Measurements from ENCODE around the gene BNIP1.

BNIP1 gene

DNA sequence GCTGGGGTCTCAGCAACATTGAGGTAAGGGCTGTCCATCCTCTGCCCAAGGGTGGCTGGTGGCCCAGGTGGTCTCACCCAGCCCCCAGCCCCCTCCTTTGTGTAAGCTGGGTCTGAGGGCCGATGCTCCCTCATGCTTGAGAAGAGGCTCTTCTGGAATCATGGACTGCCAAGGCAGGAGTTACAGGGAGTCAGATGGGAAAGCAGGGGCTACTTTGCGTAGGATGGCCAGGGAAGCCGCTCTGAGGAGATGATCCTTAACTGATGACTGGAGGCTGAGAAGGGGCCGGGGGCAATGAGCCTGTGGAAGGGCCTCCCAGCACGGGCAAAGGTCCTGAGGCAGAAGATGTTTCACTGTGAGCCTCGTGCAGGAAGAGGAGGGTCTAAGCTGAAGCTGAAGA is 67.0 kb downstream of the BNIP1 start:
- no peak overlapping the region for H3K27ac ChIP-seq (ENCODE audit: low read depth, low read length)
- no peaks in the 10 kb centered on the region for H3K4me1 ChIP-seq (ENCODE audit: control insufficient read depth, insufficient read depth, low read length)
- no peak overlapping the region for H3K9ac ChIP-seq (ENCODE audit: low read length)
- peaks cover 5% of the 10 kb centered on the region; the same call in 1 of the 2 replicates for H3K9me3 ChIP-seq (ENCODE audit: control insufficient read depth, insufficient read depth, low read depth, low read length)
- peaks cover 17% of the 10 kb centered on the region for H3K27me3 ChIP-seq (ENCODE audit: control insufficient read depth, insufficient read depth, low read length)
- no peak overlapping the region for H3K4me3 ChIP-seq (ENCODE audit: low read depth, low read length)
- H3K36me3 ChIP-seq (ENCODE audit: control insufficient read depth, insufficient read depth, low read length), result no peaks in the 10 kb centered on the region

DNA sequence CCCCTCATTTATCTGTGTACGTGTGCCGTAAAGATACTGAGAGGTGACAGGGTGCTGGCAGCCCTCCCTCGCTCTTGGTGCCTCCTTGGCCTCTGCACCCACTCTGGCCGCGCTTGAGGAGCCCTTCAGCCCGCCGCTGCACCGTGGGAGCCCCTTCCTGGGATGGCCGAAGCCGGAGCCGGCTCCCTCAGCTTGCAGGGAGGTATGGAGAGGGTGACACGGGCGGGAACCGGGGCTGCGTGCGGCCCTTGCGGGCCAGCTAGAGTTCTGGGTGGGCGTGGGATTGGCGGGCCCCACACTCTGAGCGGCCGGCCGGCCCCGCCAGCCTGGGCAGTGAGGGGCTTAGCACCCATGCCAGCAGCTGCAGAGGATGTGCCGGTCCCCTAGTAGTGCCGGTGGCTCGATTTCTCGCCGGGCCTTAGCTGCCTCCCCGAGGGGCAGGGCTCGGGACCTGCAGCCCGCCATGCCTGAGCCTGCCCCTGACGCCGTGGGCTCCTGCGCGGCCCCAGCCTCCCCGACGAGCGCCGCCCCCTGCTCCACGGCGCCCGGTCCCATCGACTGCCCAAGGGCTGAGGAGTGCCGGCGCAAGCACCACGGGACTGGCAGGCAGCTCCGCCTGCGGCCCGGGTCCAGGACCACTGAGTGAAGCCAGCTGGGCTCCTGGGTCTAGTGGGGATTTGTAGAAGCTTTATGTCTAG is 69.1 kb downstream of the BNIP1 start:
- peaks cover 12% of the 10 kb centered on the region for H3K27me3 ChIP-seq (ENCODE audit: control insufficient read depth, insufficient read depth, low read length)

More for the DNA sequence above, 69.1 kb downstream of the BNIP1 start:
- Histone ChIP-seq H3K9ac (ENCODE audit: low read length) (no peak overlapping the region), H3K27ac (ENCODE audit: low read depth, low read length) (no peak overlapping the region), H3K9me3 (ENCODE audit: control insufficient read depth, insufficient read depth, low read depth, low read length) (peaks cover 5% of the 10 kb centered on the region; the same call in 1 of the 2 replicates), H3K36me3 (ENCODE audit: control insufficient read depth, insufficient read depth, low read length) (no peaks in the 10 kb centered on the region), H3K4me3 (ENCODE audit: low read depth, low read length) (no peak overlapping the region), H3K4me1 (ENCODE audit: control insufficient read depth, insufficient read depth, low read length) (peaks cover 6% of the 10 kb centered on the region; the same call in 1 of the 2 replicates)
